HG03378 (cell line): ENCODE measurements around the gene UBE2J2.

Experiments
- ATAC-seq: cut with Tn5 transposase; IDR thresholded peaks from one replicate; pipeline ENCODE4 v1.9.1; 2021; ENCODE audit warnings: mild to moderate bottlenecking, moderate library complexity; ENCODE audit not compliant: unreplicated experiment

The UBE2J2 gene

GRCh38 chr1:1296070-1297061, 22.7 kb upstream of the UBE2J2 start:
- no peak for ATAC-seq

- no peak for ATAC-seq
Observed at GRCh38 chr1:1295154-1295923, 21.7 kb upstream of the UBE2J2 start.

- ATAC-seq: no peak
Observed at GRCh38 chr1:1294250-1294890, 20.7 kb upstream of the UBE2J2 start.

- ATAC-seq: no peak
Observed at GRCh38 chr1:1293263-1294249, 19.9 kb upstream of the UBE2J2 start.

GRCh38 chr1:1292851-1293250, 19.2 kb upstream of the UBE2J2 start:
- no peak for ATAC-seq

GRCh38 chr1:1292442-1292779, 18.8 kb upstream of the UBE2J2 start:
- no peak for ATAC-seq

GRCh38 chr1:1291548-1292441, 18.1 kb upstream of the UBE2J2 start:
- no peak for ATAC-seq

- ATAC-seq: no peak
Observed at GRCh38 chr1:1291023-1291528, 17.4 kb upstream of the UBE2J2 start.

GRCh38 chr1:1290238-1290731, 16.6 kb upstream of the UBE2J2 start:
- ATAC-seq: no peak

GRCh38 chr1:1287288-1288110, 13.8 kb upstream of the UBE2J2 start:
- ATAC-seq: no peak

- no peak for ATAC-seq
Observed at GRCh38 chr1:1286313-1287261, 12.9 kb upstream of the UBE2J2 start.

- ATAC-seq: no peak
Observed at GRCh38 chr1:1285611-1286311, 12.1 kb upstream of the UBE2J2 start.

- no peak for ATAC-seq
Observed at GRCh38 chr1:1285102-1285571, 11.5 kb upstream of the UBE2J2 start.

GRCh38 chr1:1284221-1285101, 10.8 kb upstream of the UBE2J2 start:
- ATAC-seq: no peak

GRCh38 chr1:1283821-1284220, 10.2 kb upstream of the UBE2J2 start:
- no peak for ATAC-seq
